ENCODE data around the gene DUS1L.

GRCh38 chr17:82037092-82037888 lies 28.3 kb downstream of the DUS1L start, which contains the start of gene DCXR:
- TF ChIP-seq POLR2A (IDR thresholded peaks at IDR 0.05; ENCODE audit: low read depth, low read length) (peak; percentile 80), TAF1 (IDR thresholded peaks at IDR 0.05; ENCODE audit: low read depth, low read length) (no peak; the same call in 1 of the 2 replicates), SPI1 (IDR thresholded peaks at IDR 0.05; ENCODE audit: low read depth, low read length) (peak; percentile 42; the same call in 1 of the 2 replicates), POLR2AphosphoS5 (IDR thresholded peaks at IDR 0.05; ENCODE audit: low read depth, low read length) (peak; percentile 80), PAX5 (IDR thresholded peaks at IDR 0.05; ENCODE audit: insufficient read depth, low read length, severe bottlenecking) (no peak)

All from GM12891 (cell line).